GM21717 (cell line): ENCODE measurements around the gene TMEM135.

Experiments
- ATAC-seq: cut with Tn5 transposase; IDR thresholded peaks from one replicate; pipeline ENCODE4 v1.9.1; 2021; ENCODE audit warnings: mild to moderate bottlenecking, moderate library complexity; ENCODE audit not compliant: unreplicated experiment

Gene TMEM135

GRCh38 chr11:87347441-87347840, 309.7 kb downstream of the TMEM135 start:
- ATAC-seq = no peak

GRCh38 chr11:87347854-87348253, 310.1 kb downstream of the TMEM135 start:
- no peak for ATAC-seq

- ATAC-seq = no peak
These were observed 313.9 kb downstream of the TMEM135 start for GRCh38 chr11:87351676-87352075.

DNA sequence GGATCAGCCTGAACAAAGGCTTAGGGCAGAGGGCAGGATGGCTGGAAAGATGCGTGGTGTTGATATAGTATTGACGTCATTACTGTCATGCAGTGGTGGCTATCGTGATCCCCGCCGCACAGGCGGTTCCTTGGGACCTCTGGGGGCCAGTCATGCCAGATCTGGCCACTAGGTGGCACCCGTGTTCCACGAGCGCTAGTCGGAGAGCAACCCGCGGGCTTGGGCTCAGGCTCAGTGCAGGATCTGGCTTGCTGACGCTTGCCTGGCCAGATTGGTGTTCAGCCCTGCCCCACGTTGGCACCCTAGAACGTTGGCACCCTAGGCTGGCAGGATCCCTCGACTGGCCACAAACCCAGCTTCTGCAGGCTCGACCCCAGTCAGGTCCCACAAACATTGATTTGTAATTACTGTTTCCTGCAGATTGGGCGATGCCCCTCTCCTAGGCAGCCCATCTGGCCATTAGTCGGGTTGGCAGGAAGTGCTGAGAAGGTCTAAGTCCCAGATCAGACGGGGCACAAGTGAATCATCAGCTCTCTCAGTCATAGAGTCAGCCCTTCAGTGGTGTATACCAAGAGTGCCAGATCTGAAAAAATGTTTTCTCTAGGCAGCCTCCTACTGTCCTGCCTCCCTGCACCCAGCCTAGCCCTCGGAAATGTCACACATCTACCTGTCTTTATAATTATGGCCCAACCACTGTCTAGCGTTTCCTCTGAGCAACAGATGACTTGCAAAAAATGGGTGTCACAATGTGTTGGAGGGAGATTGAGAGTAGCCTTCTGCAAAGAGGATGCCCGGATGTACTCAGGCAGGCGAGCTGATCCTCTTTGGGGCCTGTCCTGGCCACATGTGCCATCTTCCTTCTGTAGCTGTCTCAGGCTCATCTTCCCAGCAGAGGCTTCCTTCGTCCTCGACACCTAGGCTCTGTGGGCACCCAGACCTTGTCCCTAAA, 315.3 kb downstream of the TMEM135 start:
- peak; percentile 92 for ATAC-seq

DNA sequence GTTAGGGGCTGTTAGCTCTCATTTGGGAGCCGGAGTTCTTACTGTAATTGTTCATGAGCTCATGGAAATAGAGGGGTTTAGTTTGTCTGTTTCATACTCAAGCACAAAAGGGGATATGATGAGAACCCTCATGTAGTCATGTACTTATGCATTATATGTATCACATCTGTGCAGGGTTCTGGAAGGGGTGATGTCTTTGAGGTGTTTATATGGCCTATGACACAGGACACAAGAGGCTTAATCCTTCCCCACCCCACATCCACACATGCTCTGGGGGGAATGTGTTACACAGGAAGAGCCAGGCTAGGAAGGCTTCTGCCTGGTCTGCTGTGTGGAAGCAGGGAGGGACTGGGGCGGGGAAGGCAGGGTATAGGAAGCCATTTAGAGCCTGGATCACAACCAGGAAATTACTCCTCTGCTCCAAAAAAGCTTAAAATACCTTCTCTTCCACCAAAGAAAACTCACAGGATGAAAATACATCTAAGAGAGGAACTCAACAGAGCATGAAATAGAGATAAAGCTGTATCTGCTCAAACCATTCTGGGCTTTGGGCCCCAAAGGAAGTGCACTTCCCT, 316.1 kb downstream of the TMEM135 start:
- ATAC-seq = no peak

- ATAC-seq = no peak
These were observed 317.9 kb downstream of the TMEM135 start for GRCh38 chr11:87355596-87355995.

DNA sequence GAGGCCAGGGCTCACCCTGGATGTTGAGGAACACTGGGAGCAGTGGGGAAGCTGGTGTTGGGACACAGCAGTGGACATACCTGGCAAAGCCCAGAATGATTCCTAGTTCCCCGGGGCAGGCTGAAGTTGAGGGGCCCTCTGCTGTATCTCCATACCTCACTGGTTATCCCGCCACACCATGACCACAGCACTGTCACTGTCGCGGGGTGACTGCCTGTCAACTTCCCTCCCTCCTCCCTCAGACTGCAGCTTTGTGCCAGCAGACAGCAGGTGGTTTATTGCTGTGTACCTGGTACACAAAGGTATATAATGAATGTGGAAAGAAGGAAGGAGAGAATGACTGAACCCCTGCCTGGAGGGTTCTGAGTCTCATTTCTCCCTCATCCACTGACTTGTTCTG, 318.7 kb downstream of the TMEM135 start:
- no peak for ATAC-seq

DNA sequence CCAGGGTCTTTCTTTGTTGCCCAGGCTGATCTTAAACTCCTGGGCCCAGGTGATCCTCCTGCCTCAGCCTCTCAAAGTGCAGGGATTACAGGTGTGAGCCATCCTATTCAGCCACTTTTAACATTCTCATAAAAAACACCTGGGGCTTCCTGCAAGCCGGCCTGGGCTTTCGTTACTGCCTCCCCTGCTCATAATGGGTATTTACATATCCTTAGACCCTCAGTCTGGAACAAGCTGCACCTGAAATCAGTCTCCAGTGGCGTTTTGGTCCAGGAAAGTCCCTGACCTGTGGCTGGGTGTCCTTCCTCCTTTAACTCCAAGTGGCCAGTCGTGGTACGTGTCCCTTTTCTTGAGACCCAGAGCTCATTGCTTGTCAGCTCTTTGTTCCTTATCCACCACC, 320.7 kb downstream of the TMEM135 start:
- no peak for ATAC-seq

- ATAC-seq = peak; percentile 49
These were observed 321.7 kb downstream of the TMEM135 start for GRCh38 chr11:87359401-87359800.

GRCh38 chr11:87361891-87362290, 324.2 kb downstream of the TMEM135 start:
- ATAC-seq = no peak

DNA sequence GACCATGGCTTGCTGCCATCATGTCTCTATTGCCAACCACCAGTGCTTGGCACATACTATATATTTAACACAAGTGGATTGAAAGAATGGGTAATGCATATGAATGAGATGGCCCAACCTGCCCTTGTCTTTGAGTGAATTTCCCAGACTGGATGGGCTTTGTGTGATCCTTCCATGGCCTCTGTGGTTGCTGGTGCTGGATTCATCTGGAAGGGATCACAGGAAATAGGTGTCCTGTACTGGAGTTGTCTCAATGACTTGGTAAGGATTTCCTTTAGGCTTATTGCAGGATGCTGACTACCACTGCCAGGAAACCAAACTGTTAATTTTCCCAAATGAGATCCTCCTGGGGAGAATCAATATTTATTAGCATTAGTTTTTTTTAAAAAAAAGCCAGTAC, 328.6 kb downstream of the TMEM135 start:
- no peak for ATAC-seq

- ATAC-seq = no peak
These were observed 329.1 kb downstream of the TMEM135 start for GRCh38 chr11:87366763-87367405.

DNA sequence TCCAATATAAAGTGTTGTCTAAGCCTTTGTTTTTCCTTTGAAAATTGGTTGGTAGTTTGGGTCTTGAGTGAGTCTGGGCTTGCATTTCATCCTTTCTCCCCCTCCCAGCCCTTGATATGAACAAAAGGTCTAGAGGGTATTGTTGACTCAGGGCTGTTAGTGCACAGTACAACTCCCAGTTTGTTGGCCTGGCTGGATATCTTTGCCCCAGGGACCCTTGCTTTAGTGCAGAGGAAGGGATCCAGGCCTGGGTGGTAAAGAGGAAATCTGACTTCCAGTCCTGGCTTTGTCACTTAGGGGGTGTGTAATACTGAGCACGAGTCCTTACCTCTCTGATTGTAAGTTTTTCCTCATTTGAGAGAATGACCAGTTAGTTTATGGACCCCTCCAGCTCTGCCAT, 330.4 kb downstream of the TMEM135 start:
- no peak for ATAC-seq

DNA sequence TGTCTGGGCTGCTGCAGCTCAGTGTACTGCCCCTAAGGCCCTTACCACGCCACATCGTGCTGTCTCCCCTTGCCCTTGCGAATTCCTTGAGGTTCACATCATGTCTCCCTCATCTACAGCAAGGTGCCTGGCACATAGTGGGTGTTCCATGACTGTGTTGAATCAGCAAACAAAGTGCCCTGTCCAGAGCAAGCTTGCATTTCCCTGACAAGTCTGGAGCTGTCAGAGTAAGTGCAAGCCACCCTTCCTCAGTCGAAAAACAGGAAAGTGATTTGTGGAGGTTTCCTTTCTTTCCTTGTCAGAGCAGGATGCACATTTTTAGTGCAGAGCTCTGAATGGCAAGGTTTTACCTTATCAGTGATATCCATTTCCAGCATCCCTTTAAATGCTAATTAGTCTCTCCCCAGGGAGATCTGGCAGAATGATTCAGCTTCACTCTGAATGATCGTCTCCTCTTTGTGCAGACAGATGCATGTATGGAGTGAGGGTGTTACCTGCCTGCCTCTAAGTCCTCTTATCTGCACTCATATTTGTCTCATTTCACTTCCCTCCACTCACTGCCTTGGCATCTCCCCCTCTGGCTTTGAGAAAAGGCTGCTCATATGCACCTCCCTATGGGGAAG, 331.2 kb downstream of the TMEM135 start:
- ATAC-seq = no peak

DNA sequence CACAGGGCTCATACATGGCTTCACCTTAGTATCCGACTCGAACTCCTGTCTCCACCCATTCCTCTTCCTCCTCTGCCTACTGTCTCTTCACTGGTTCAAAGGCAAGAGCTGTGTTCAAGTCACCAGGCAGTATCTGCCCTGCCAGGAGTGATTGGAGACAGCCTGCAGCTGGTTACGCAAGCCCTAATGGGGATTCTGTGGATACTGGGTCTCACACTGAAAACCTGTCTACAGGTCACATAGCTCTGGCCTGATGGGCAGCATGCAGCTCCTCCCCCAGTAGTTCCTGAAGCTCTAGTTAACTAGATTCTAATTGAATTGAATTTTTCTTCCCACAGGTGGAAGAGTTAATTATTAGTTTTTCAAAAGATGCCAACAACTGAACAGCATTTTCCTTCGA, 332.2 kb downstream of the TMEM135 start:
- no peak for ATAC-seq

DNA sequence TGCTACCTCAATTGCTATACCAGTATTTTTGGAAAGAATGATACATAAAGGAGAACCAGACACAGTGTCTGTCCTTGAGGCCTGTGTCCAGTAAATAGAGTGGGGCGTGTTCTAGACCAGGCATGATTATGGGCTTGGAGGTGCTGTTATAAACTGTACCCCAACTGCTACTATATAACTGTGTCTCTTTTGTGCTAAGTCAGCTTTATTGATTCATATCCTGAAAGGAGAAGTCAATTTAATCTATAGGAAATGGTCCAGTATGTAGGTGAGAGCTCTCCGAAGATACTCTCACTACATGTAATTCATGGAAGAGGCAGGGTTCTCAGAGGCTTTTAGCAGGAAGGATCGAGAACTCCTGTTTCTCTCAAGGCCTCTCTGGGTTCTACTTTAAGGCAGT, 334.3 kb downstream of the TMEM135 start:
- no peak for ATAC-seq
